Mesendoderm (in vitro differentiated cells): ENCODE data around the gene ALDH1L1. TPM values are rescaled to one million over a fixed set of nuclear protein-coding genes. Genes with fewer than 3 reads are reported as not detected.
A peak's percentile ranks its signal among the peaks of the same experiment; 100 is the strongest.

Source experiments
- DNase-seq: peaks from one replicate; pipeline ENCODE4 v3.0.0; 2013
- H2AK5ac ChIP-seq: 2 replicates; pipeline ENCODE4 v1.6.1; 2013; ENCODE audit warnings: low read length, inconsistent platforms
- H2BK120ac ChIP-seq: 2 replicates; pipeline ENCODE4 v1.6.1; 2013; ENCODE audit warnings: low read depth, mild to moderate bottlenecking, low read length, moderate library complexity, mixed read lengths
- H2BK15ac ChIP-seq: replicated peaks from 2 replicates; pipeline ENCODE4 v1.6.1; 2013; ENCODE audit warnings: low read depth, mild to moderate bottlenecking, moderate library complexity
- H2BK5ac ChIP-seq: 2 replicates; pipeline ENCODE4 v1.6.1; 2013; ENCODE audit warnings: low read length, inconsistent platforms
- H3K18ac ChIP-seq: 2 replicates; pipeline ENCODE4 v1.6.1; 2013; ENCODE audit warnings: mild to moderate bottlenecking, low read length, mixed read lengths
- H3K23ac ChIP-seq: one replicate; pipeline ENCODE4 v1.6.1; 2013; ENCODE audit warnings: low read length
- H3K27ac ChIP-seq: 2 replicates; pipeline ENCODE4 v1.5.1; 2013; ENCODE audit warnings: low read depth, mild to moderate bottlenecking, inconsistent platforms, low read length, moderate library complexity
- H3K27me3 ChIP-seq: 2 replicates; pipeline ENCODE4 v1.6.1; 2013; ENCODE audit warnings: low read length, control low read depth, mild to moderate bottlenecking, inconsistent platforms; ENCODE audit not compliant: insufficient read depth, poor library complexity
- H3K36me3 ChIP-seq: 2 replicates; pipeline ENCODE4 v1.6.1; 2013; ENCODE audit warnings: low read length, inconsistent platforms; ENCODE audit not compliant: control insufficient read depth, insufficient read depth
- H3K4ac ChIP-seq: one replicate; pipeline ENCODE4 v1.6.1; 2013; ENCODE audit warnings: low read depth, mild to moderate bottlenecking, low read length, moderate library complexity
- H3K4me1 ChIP-seq: 2 replicates; pipeline ENCODE4 v1.6.1; 2013; ENCODE audit warnings: low read depth, low read length, inconsistent platforms; ENCODE audit not compliant: control insufficient read depth
- H3K4me2 ChIP-seq: 2 replicates; pipeline ENCODE4 v1.6.1; 2013; ENCODE audit warnings: low read length
- H3K4me3 ChIP-seq: 2 replicates; pipeline ENCODE4 v1.5.1; 2013; ENCODE audit warnings: mild to moderate bottlenecking, low read length
- H3K56ac ChIP-seq: one replicate; pipeline ENCODE4 v1.6.1; 2013; ENCODE audit warnings: low read length
- H3K79me1 ChIP-seq: 2 replicates; pipeline ENCODE4 v1.6.1; 2013; ENCODE audit warnings: low read length, inconsistent platforms
- H3K79me2 ChIP-seq: 2 replicates; pipeline ENCODE4 v1.6.1; 2013; ENCODE audit warnings: mild to moderate bottlenecking, low read length; ENCODE audit not compliant: control insufficient read depth, insufficient read depth
- H3K9ac ChIP-seq: 2 replicates; pipeline ENCODE4 v1.6.1; 2013; ENCODE audit warnings: low read length, inconsistent platforms
- H4K5ac ChIP-seq: one replicate; pipeline ENCODE4 v1.6.1; 2013; ENCODE audit warnings: low read length
- H4K8ac ChIP-seq: one replicate; pipeline ENCODE4 v1.6.1; 2013; ENCODE audit warnings: low read depth, mild to moderate bottlenecking, control low read depth, low read length, moderate library complexity
- WGBS: extraction: QIAGEN DNeasy Blood & Tissue Kit; methylation state at CpG from one replicate; pipeline ENCODE4 v1.1.7; 2013; ENCODE audit warnings: low lambda C conversion rate, missing lambda C conversion rate; ENCODE audit not compliant: insufficient coverage; ENCODE audit errors: extremely low coverage; 5-methylcytosine and 5-hydroxymethylcytosine counted together
- polyA plus RNA-seq, 2 experiments: library from polyadenylated mRNA; stranded (reverse); fragments of 200-250 nt; gene quantifications; one replicate each; pipeline ENCODE4 v1.2.3, GENCODE V29; 2013

ALDH1L1 gene
- 0.31 TPM for polyA plus RNA-seq (2013, experiment 1 of 2)
- 0.31 TPM for polyA plus RNA-seq (2013, experiment 2 of 2)

DNA sequence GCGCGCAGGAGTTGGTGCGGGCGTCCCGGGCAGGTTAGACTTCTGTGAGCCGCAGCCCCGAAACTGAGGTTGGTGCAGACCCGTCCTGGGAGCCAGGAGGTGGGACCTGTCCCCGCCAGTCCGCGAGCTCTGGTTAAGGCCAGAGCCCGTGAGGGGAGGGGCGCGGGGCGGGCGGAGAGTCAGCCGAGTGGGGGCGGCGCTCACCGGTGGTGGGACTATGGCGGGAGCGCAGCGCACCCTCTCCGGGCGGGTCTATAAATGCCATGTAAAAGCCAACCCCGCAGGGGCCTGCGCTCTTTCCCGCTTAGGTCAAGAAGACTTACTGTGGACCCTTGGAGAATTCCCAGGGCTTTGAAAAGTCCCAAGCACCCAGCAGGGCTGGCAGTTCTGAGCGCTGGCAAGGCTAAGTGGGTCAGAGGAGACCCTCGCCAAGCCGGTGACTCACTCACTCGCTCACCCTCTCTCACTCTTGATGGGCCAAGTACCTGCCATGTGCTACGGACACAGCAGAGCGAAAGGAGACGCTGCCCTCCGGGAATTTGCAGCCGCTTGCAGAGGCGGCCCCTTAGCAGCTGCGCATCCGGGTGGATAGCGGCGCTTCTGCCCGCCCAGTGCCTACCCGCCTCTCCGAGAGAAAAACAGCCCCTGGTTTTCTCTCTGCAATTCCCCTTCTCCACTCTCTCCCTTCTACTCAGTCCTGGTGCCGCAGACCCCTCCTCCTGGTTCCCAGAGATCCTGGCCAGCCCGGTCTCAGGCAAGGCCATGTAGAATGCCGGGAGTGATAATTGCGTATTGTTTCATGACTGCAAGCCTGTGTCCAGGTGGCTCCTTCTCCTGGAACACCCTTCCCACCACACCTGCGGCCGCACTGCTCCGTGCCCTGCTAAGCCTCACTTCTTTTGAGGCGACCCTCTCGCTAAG lies at the start of gene ALDH1L1:
Gene ALDH1L1 (minus strand): TSS at position 110 of the 921 bp plus-strand sequence. CDS start 19,607 bp downstream, outside the sequence.
- H4K8ac ChIP-seq: no peak within 1 kb of the TSS
- no peak within 1 kb of the TSS for H4K5ac ChIP-seq
- peak; percentile 86 for DNase-seq
- H3K27me3 ChIP-seq: peaks cover 5% of the 10 kb centered on the region
- H3K79me2 ChIP-seq: no peaks in the 10 kb centered on the region
- no peaks in the 10 kb centered on the region for H3K36me3 ChIP-seq
- no peak within 1 kb of the TSS for H3K4ac ChIP-seq
- H3K4me3 ChIP-seq: peak within 1 kb of the TSS; percentile 51
- no peak within 1 kb of the TSS for H2BK5ac ChIP-seq
- H3K27ac ChIP-seq: no peak within 1 kb of the TSS
- H3K4me1 ChIP-seq: no peaks in the 10 kb centered on the region
- no CpG with 5 or more reads among the region's 54 CpGs for WGBS
- no peaks in the 10 kb centered on the region for H3K79me1 ChIP-seq
- H3K56ac ChIP-seq: peak within 1 kb of the TSS; percentile 80
- H3K23ac ChIP-seq: no peak within 1 kb of the TSS
- H2BK15ac ChIP-seq: no peak within 1 kb of the TSS
- peak within 1 kb of the TSS; percentile 97 for H3K4me2 ChIP-seq
- H2BK120ac ChIP-seq: no peak within 1 kb of the TSS
- peak within 1 kb of the TSS; percentile 60 for H3K9ac ChIP-seq
- no peak within 1 kb of the TSS for H3K18ac ChIP-seq
- H2AK5ac ChIP-seq: no peak within 1 kb of the TSS

DNA sequence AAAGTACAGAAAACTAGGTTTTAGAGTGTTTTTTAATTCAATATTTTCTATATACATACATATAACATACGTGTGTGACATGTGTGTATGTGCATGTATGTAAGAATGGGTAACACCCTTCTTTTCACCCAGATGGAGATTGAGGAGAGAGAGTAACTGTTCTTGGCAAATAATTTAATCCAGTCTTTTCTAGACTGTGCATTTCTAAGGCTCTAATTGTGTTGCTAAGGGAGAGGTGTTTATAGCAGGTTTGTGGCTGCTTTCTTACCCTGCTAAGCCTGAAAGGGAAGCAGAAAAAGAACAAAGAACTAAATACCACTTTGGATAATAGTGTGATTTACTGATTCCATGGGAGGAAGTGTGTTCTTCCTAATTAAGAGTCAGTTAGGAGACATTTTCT lies 46.0 kb upstream of the ALDH1L1 start:
- Histone ChIP-seq H3K4ac (no peak overlapping the region), H2BK5ac (no peak overlapping the region), H4K8ac (no peak overlapping the region), H2AK5ac (no peak overlapping the region), H3K9ac (no peak overlapping the region), H3K23ac (no peak overlapping the region), H2BK15ac (no peak overlapping the region), H3K4me2 (no peak overlapping the region), H4K5ac (no peak overlapping the region), H3K4me3 (no peak overlapping the region), H3K79me1 (no peaks in the 10 kb centered on the region), H3K27ac (no peak overlapping the region), H3K4me1 (no peaks in the 10 kb centered on the region), H3K79me2 (no peaks in the 10 kb centered on the region), H3K18ac (no peak overlapping the region), H2BK120ac (no peak overlapping the region), H3K27me3 (no peaks in the 10 kb centered on the region), H3K36me3 (no peaks in the 10 kb centered on the region), H3K56ac (no peak overlapping the region)
- no peak for DNase-seq
- WGBS: no CpG with 5 or more reads among the region's 1 CpG

DNA sequence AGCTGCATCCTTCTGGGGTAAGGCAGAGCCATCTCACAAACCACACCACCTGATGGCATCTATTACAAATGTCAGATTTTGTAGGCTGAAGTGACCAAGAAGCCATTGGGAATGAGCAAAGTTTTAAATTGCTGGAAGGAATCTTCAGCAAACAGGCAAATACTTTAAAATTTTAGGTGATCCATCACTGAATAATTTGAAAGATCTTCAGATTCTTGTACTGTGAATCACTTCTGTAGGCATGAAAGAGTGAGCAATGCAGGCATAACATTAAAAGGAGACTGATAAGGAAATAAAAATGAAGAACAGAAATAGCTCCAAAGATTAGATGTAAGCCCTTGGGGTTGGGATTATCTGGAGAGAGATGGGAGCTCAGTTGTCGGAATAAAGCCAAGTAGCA lies 36.0 kb upstream of the ALDH1L1 start:
- no peak for DNase-seq
- no peak overlapping the region for H3K23ac ChIP-seq
- H3K4me3 ChIP-seq: no peak overlapping the region
- no peak overlapping the region for H2BK5ac ChIP-seq
- H2BK15ac ChIP-seq: no peak overlapping the region
- no peak overlapping the region for H4K5ac ChIP-seq
- H3K18ac ChIP-seq: no peak overlapping the region
- WGBS: no CpG with 5 or more reads among the region's 1 CpG
- H3K4me1 ChIP-seq: peaks cover 2% of the 10 kb centered on the region
- no peak overlapping the region for H3K56ac ChIP-seq
- H3K79me1 ChIP-seq: no peaks in the 10 kb centered on the region
- no peaks in the 10 kb centered on the region for H3K27me3 ChIP-seq
- H3K9ac ChIP-seq: no peak overlapping the region
- no peak overlapping the region for H2BK120ac ChIP-seq
- no peaks in the 10 kb centered on the region for H3K79me2 ChIP-seq
- no peak overlapping the region for H3K4ac ChIP-seq
- H2AK5ac ChIP-seq: no peak overlapping the region
- no peak overlapping the region for H4K8ac ChIP-seq
- no peak overlapping the region for H3K4me2 ChIP-seq
- H3K36me3 ChIP-seq: no peaks in the 10 kb centered on the region
- no peak overlapping the region for H3K27ac ChIP-seq

DNA sequence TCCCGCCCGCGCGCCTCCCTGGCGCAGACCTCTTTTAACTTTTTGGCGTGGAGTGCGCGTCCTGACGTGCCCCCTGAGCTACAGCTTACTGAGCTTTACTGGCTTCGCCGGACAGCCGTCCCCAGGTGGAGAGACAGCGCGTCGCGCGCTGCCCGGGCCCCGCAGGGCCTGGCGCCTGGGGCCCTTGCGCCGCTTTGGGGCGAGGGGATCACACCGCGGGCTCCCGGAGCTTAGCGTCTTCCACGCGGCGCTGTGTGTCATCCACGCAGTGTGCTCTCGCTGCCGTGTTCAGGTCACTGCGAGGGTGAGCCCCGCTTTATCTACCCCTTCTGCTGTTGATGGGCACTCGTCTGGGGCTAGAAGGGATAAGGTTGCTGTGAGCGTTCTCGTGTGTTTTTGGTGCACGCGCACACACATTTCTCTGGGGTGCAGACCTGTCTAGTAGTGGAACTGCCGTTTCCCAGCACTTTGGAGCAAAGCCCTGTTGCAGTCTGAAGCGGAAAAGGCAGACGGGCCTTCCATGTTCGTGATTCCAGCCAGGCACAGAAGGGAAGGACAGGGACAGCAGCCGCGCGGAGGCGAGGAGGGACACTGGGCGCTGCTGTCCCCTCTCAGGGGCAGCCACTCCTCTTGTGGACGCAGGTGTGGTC lies 33.1 kb upstream of the ALDH1L1 start:
- Histone ChIP-seq H3K23ac (peak overlapping the region; percentile 59), H4K8ac (no peak overlapping the region), H2BK120ac (no peak overlapping the region), H3K79me2 (no peaks in the 10 kb centered on the region), H3K4me2 (peak overlapping the region; percentile 55), H3K18ac (peak overlapping the region; percentile 93), H4K5ac (no peak overlapping the region), H3K36me3 (no peaks in the 10 kb centered on the region), H3K79me1 (no peaks in the 10 kb centered on the region), H2AK5ac (no peak overlapping the region), H3K27me3 (no peaks in the 10 kb centered on the region), H3K4me3 (peak overlapping the region; percentile 5), H3K56ac (peak overlapping the region; percentile 83), H3K4me1 (peaks cover 2% of the 10 kb centered on the region), H3K27ac (no peak overlapping the region), H2BK5ac (no peak overlapping the region), H3K4ac (no peak overlapping the region), H3K9ac (peak overlapping the region; percentile 66), H2BK15ac (no peak overlapping the region)
- WGBS: no CpG with 5 or more reads among the region's 50 CpGs
- peak; percentile 11 for DNase-seq

DNA sequence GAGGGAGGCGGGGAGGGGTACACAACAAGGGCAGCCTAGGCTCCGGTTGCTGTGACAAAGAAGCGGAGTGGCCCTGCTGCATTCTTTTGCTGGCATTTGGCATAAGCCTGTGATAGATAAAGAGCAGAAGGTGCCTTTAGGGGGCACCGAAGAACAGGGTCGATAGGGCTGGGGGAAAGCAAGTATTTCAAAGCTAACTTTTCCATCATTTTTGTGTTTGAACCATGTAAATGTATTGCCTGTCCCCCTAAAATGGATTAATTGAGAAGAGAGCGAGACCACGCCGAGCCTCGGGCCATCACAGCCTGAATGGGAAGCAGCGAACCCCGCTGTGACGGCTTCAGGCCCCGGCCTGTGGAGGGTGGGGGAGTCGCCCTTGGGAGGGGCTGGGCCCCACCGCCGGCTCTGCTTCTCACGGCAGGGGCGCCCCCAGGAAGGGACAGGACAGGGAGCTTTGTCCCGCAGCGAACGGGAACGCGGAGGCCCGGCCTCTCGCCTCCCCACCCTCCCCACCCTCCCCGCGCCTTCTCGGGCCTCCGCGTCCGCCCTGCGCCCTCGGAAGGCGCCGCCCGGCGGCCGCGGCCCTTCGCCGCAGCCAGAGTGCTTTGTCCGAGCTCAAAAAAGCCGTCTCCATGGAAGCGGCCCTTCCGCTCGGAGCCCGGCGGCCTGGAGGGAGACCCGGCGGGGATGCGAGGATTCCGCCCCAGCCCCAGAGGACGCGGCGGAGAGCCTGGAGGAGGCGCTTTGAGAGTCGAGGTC lies 32.4 kb upstream of the ALDH1L1 start:
- H3K4ac ChIP-seq: peak overlapping the region; percentile 92
- H3K23ac ChIP-seq: no peak overlapping the region
- H3K79me2 ChIP-seq: no peaks in the 10 kb centered on the region
- H2BK5ac ChIP-seq: no peak overlapping the region
- H4K5ac ChIP-seq: no peak overlapping the region
- peak overlapping the region; percentile 66 for H3K9ac ChIP-seq
- H2BK15ac ChIP-seq: no peak overlapping the region
- H3K36me3 ChIP-seq: no peaks in the 10 kb centered on the region
- H3K18ac ChIP-seq: peak overlapping the region; percentile 93
- H4K8ac ChIP-seq: no peak overlapping the region
- peak; percentile 92 for DNase-seq
- peak overlapping the region; percentile 5 for H3K4me3 ChIP-seq
- H3K4me2 ChIP-seq: peak overlapping the region; percentile 55
- H3K56ac ChIP-seq: peak overlapping the region; percentile 83
- peaks cover 2% of the 10 kb centered on the region for H3K4me1 ChIP-seq
- H3K79me1 ChIP-seq: no peaks in the 10 kb centered on the region
- no peaks in the 10 kb centered on the region for H3K27me3 ChIP-seq
- no CpG with 5 or more reads among the region's 57 CpGs for WGBS
- H2AK5ac ChIP-seq: no peak overlapping the region
- H2BK120ac ChIP-seq: no peak overlapping the region
- H3K27ac ChIP-seq: no peak overlapping the region
